Activated CD8-positive, alpha-beta memory T cell treated with anti-CD3 and anti-CD28 coated beads, Interleukin-2, amount 50 U/mL, for 24 hours (primary cell): ENCODE measurements around the gene IQCH.
"Not testable (repeated sequence)": the region's sequence is repeated elsewhere in the genome, so short reads cannot be mapped to it uniquely, and the experiment has no call there.

Experiments used
- DNase-seq: peaks from one replicate; pipeline ENCODE4 v3.0.0-alpha.2; 2020; ENCODE audit errors: extremely low read depth

Gene IQCH

DNA sequence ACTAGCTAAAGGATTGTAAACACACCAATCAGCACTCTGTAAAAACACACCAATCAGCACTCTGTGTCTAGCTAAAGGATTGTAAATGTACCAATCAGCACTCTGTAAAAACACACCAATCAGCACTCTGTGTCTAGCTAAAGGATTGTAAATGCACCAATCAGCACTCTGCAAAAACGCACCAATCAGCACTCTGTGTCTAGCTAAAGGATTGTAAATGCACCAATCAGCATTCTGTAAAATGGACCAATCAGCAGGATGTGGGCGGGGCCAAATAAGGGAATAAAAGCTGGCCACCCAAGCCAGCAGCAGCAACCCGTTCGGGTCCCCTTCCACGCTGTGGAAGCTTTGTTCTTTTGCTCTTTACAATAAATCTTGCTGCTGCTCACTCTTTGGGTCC, 8.0 kb upstream of the IQCH start:
- not testable (repeated sequence) for DNase-seq

DNA sequence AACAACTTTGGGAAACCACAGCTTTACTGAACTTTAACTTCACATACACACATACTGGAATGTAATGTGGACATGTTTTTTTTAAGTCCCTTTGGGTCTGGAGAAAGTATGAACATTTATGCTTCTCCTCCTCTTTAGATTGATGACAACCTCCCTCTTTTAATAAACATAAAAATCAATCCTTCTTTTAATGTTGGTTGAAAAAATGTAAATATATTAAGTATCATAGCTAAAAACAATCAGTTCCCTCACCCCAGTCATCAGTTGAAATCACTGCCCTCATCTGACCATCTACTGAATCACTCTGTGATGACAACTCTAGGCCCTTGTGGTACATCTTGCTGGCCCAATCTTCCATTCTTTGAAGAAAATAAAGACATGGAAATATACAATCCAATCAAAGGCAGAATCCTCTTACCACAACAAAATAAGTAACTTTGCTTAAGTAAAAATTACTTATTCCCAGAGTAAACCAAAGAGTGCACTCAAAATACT, 6.5 kb upstream of the IQCH start:
- DNase-seq = no peak

DNA sequence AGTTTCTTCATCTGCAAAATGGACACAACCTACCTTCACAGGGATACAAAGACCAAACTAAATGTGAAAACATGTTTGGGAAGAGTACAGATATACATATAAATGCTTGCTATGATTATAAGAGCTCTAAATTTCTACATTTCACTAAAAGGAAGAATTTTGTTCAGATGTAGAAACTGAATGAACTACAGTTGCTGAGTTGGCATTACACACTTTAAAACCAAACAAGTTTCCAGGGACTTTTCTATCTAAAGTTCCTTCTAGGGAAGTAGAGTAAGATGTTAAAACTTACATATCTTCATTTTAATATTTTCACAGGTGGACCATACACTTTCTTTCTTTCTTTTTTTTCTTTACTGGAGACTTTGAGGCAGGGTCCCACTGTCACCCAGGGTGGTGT, 4.8 kb upstream of the IQCH start:
- no peak for DNase-seq

DNA sequence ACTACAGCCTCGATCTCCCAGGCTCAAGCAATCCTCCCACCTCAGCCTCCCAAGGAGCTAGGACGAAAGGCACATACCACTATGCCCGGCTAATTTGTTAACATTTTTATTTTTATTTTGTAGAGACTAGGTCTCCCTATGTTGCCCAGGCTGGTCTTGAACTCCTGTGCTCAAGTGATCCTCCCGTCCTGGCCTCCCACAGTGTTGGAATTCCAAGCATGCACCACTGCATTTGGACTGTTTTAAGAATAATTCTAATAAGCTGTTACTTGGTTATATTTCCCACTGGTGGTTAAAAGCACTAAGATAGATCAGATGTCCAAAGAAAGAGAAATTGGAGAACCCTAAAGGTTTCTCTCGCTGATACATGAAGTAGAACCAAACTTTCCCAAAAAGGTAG, 3.3 kb upstream of the IQCH start:
- no peak for DNase-seq

DNA sequence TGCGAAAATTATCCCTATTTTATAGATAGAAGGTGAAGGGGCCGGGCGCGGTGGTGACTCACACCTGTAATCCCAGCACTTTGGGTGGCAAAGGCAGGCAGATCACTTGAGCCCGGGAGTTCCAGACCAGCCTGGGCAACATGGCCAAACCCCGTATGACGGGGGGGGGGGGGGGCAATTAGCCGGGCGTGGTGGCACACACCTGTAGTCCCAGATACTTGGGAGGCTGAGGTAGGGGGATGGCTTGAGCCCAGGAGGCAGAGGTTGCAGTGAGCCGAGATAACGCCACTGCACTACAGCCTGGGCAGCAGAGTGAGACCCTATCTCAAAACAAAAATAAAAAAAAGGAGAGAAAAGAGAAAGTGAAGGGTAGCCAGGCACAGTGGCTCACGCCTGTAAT, 1.5 kb upstream of the IQCH start:
- no peak for DNase-seq

DNA sequence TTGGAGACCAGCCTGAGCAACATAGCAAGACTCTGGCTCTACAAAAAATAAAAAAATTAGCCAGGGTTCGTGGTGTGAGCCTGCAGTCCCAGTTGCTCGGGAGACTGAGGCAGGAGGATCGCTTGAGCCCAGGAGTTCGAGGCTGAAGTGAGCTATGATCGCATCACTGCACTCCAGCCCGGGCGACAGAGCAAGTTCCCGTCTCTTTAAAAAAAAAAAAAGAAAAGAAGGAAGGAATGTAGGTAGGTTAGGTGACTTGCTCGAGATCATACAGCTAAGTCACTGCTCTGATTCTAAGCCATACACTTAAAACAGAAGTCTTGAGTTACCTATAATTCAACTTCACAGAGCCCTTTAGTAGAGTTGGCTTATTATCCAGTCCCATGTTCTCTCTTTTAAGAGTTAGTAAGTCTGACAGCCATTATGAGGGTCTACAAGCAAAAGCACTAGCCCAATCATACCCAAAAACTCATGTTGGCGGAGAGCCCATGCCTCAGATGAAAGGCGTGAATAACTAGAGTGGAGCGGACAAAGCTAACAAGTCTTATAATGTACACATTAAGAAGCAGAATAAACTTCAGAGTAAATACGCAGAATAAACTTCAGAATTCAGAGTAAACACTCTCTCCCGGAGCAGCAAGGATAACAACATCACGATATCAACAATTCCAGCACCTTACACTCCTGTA, 893 bp upstream of the IQCH start:
- no peak for DNase-seq

DNA sequence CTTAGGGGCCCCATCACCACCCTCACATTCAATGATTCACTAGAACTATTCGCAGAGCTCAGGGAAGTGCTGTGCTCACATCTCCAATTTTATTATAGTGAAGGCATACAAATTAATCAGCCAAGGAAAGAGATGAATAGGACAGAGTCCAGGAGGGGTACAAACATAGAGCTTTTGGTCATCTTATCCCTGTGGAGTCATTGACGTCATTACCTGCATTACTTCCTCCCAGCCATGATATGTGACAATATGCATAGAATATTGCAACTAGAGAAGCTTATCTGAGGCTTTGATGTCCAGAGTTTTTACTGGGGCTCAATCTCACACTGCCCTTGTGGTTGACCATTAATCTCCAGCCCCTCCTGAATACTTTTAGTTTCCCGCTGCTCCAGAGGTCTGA, 1.5 kb downstream of the IQCH start:
- DNase-seq = no peak

DNA sequence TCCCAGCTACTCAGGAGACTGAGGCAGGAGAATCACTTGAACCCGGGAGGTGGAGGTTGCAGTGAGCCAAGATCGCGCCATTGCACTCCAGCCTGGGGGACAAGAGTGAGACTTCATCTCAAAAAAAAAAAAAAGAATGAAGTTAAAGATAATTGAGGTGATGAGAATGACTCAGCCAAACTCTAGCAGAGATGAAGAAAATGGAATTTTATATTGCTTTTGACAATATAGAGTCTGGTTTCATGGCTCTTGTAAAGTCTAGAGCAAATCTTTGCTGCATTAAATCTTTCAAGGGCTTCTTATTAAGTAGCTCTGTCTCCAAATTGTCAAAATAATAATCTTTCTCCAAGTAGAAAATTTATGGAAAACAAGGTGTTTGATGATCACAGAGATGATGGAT, 3.8 kb downstream of the IQCH start:
- not testable (repeated sequence) for DNase-seq

DNA sequence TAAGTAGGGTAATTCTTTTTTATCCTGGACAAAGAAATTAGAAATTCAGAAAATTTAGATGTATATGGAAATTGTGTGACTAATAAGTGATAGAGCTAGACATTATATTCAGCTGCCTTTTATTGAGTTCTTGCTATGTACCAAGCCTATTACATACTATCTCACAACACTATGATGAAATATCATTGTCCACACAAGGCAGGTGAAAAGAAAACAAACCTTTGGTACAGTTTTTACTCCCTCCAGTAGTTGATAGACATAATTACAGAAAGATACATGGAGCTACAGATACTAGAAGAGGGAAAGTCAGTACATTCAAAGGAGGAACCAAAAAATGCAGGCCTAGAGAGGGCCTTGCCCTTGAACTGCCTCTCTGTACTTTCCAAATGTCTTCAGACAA, 4.8 kb downstream of the IQCH start:
- no peak for DNase-seq

DNA sequence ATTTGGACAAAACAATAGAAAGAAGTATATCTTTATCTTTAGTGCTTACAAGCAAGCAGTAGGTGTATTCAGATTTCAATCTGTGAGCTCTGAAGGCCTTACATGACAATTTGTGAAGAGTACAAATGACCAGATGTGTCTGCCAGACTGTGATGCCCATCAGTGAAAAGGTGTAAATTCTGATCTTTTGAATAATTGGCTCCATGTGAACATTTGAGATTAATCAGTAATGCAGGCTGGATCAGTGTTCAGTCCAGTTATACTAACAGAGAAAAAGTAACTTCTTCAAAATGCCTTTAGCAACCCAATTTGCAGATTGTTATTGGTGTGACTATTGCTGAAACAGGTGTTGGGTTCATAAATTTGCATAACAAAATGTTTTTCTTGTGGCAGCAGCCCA, 5.2 kb downstream of the IQCH start:
- no peak for DNase-seq

DNA sequence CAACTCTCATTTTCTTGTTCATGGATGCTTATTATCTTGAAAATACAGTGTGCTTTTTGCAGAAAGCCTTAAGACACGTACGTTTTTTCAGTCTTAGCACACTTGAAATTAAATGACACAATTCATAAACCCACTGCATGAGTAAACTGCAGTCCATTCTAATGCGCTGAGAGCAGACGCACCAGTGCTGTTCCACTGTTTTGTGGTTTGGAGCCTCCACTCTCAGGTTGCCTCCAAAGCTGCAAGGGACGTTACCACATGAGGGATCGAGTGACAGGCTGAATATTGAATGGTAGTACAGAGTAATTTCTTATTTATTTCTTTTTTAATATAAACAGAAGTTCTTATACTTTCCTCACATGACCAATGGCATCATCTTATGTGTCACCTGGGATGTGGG, 12.3 kb downstream of the IQCH start:
- DNase-seq = no peak

DNA sequence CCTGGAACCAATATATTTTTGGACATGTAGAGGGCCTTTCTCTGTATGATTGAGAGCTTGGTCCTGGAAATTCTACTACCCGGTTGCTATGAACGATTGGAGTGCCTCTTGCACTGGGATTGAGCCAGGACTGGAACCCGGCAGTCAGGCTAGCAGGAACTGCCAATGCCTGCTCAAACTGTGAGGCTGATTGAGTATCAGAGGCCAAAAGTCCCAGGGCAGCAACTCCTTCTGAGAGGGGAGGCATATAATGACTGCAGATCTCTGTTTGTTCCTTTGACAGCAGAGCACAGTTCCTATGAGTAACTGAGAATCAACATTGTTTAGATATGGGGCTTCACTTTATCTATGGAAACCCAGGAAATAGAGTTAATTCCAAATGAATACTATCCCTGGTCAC, 12.9 kb downstream of the IQCH start:
- DNase-seq = no peak

DNA sequence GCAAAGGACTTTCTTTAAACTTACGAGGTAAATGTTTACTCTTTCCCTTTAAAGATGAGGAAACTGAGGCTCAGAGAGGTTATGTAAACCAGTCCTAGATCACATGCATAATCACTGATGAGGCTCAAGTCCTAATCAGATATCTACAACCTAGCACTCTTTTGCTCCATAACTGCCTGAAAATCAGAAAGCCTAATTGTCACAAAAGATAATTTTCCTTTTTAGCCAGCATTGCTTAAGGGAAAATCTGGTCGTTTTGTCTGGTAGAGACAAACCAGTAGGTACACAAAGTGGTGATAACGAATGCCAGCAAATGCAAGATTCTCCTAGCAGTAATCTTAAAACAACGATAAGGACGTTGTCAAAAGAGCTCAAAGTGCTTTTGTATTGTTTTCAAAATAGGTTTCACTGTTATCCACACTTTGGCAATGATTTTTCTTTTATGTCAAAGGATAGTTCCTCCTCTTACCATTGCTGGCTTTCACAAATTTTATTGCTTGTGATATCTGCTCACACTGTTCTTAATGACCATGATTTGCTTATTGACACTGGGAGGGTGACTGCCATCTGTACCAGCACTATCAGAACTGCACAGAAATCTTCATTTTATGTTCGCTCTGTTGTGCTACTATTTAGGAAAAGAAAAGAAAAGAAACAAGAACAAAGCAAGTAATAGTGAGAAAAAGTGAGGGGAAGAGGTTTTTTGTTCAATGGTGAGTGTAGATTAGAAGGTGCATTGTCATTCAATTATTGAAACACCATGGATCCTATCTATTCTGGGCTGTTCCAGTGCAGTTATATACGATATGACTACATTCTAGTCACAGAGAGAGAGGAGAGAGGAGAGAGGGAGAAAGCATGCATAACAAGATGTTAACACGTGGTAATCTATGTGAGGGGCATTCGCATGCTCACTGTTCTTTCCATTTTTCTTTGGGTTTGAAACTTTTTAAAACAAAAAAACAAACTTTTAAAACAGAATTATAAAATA, 13.7 kb downstream of the IQCH start:
- DNase-seq = no peak

DNA sequence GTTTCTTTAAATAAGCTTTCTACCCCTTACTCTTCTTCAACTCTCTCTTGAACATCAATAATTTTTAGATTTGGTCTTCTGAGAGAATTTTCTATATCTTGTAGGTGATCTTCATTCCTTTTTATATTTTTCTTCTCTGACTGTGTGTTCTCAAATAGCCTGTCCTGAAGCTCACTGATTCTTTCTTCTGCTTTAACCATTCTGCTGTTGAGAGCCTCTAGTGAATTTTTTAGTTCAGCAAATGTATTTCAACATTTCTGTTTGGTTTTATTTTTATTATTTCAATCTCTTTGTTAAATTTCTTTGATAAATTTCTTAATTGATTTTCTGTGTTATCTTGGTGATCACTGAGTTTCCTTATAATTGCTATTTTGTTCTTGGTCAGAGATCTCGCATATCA, 19.6 kb downstream of the IQCH start:
- DNase-seq = no peak

DNA sequence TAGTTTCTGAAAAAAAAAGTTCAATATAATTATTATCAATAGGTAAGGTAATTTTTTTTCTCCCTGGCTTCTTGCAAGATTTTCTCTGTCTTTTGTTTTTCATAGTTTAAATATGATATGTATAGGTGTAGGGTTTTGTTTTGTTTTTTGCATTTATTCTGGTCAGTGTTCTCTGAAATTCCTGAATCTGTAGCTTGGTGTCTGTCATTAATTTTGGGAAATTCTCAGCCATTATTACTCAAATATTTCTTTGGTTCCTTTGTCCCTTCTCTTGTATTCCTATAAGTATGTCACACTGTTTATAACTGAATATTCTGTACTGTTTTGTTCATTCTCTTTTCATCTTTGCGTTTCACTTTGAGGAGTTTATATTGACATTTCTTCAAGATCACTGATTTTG, 22.1 kb downstream of the IQCH start:
- no peak for DNase-seq

DNA sequence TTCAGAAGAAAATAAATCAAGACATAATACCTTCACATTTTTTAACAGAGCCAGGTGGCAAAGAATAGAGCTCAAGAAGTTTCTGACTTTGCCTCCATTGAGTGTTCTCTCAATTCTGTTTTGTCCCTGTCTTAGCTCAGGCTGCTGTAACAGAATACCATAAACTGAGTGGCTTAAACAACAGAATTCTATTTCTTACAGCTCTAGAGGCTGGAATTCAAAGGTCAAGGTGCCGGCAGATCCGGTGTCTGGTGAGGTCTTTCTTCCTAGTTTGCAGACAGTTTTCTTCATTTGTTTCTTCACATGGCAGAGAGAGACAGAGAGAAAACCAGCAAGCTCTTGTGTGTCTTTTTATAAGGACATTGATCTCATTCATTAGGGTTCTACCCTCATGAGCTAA, 25.6 kb downstream of the IQCH start:
- DNase-seq = no peak

DNA sequence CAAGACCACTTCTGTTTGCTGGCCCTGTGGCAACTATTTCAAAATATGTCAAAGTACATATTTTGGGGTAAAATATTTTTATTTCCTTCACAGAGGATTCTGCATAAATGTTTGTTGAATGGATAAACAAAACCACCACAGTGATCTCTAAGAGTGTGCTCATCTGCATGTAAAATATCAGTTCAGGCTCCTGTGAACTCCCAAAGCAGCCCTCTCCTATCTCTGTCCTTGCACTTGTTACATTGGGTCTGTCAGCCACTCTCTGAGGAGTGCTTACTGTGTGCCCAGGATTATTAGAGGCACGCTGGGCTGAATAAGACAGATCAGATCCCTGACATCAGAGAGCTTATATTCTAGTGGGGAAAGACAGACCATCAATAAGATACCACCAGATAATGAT, 27.1 kb downstream of the IQCH start:
- DNase-seq = no peak

DNA sequence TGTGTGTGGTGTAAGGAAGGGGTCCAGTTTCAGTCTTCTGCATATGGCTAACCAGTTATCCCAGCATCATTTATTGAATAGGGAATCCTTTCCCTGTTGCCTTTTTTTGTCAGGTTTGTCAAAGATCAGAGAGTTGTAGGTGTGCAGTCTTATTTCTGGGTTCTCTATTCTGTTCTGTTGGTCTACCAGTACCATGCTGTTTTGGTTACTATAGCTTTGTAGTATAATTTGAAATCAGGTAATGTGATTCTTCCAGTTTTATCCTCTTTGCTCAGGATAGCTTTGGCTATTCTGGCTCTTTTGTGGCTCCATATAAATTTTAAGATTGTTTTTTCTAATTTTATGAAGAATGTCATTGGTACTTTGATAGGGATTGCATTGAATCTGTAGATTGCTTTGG, 31.0 kb downstream of the IQCH start:
- DNase-seq = not testable (repeated sequence)

DNA sequence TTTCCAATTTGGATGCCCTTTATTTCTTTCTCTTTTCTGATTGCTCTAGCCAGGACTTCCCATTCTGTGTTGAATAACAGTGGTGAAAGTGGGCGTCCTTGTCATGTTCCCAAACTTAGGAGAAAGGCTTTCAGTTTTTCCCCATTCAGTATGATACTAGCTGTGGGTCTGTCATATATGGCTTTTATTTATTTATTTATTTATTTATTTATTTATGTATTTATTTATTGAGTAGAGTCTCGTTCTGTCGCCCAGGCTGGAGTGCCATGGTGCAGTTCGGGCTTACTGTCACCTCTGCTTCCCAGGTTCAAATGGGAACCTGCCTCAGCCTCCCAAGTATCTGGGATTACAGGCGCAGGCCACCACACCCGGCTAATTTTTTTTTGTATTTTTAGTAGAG, 31.8 kb downstream of the IQCH start:
- not testable (repeated sequence) for DNase-seq

DNA sequence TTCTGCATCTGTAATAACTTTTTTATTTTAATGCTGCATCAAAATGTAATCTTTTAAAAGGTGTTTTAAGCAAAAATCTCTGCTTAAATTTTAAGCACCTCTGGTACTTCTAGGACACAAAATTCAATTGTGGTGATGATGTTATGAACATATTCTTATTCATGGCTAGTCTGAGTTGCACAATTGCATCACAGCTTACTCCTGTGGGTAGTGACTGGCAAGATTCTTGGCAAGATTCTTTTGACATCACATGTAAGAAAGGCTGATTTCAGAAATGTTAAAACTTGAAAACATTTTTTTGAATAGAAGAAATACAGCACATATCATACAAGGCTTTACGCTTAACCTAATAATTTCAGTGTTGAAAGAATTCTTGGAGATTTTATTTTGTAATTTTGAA, 35.7 kb downstream of the IQCH start:
- DNase-seq = no peak

DNA sequence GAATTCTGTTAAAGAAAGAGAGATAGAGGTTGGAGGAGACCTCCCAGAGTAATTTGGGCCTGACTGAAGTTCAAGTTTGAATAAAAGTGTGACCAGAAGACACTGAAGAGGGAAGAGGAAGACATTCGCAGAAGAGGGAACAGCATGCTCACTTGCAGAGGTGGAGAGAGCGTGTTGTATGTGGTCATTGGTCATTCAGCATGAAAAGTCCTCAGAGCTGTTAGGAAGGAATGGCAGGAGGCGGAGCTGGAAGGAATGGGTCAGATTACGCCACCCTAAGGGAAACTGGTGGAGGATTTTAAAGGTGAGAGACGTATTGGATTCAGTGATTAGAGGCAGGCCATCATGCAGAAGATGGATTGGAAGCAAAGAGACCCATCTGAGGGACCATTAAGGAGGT, 41.6 kb downstream of the IQCH start:
- DNase-seq = no peak

DNA sequence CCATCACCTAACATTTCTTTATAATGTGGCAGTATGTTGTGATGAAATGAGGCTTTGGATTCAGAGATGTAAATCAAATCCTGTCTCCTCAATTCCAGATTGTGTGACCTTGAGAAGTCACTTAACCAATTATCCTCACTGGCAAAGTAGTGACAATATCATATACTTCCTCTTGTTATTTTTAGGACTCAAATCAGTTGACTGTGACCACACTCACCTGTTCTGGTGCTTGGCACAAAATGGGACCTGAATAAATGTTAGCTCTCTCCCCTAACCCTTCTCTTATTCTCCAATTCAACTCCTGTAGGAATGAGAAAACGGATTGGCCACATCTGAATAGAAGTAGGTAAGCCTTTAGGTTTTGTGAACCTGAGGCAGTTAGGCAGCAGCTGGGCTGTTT, 42.1 kb downstream of the IQCH start:
- DNase-seq = no peak
